ENCODE measurements around the gene ATP8A2.

DNA sequence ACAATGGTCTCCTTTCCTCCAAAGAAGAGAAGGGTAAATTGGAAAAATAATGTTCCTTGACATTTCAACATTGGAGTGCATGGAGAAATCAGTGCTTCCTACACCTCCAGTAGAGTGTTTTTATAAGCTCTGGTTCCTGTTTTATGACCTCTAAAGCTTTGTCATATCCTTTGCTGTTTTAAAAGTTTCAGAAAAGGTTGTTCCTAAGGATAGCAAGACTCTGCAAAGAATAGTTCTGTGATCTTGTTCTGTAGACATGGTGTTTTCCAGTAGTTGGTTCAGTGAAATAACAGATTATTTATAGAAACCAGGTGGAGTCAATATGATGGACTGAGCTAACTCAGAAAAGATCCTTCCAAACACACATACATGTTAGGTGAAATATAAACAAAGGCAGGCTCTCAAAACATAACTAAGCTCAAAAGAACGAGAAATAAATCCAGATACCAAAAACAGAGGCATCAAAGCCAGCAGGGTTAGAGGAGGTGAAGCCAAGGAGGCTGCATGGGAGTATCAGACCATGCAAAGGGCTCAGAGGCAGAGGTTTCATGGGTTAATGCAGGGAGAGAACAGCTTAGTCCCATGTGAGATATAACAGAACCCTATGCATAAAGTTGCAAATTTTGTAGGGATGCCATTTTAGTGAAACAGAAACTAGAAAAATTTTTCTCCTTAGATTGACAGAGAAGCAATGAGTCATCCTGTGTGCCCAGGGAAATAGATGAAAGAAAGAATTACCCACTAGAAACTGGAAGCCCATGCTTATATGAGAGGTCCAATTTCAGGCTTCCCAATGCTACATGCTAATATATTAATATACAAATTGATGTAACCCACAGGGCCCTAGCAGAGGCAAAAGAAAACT lies 635.7 kb downstream of the ATP8A2 start:
- TF ChIP-seq, protein P1, sequence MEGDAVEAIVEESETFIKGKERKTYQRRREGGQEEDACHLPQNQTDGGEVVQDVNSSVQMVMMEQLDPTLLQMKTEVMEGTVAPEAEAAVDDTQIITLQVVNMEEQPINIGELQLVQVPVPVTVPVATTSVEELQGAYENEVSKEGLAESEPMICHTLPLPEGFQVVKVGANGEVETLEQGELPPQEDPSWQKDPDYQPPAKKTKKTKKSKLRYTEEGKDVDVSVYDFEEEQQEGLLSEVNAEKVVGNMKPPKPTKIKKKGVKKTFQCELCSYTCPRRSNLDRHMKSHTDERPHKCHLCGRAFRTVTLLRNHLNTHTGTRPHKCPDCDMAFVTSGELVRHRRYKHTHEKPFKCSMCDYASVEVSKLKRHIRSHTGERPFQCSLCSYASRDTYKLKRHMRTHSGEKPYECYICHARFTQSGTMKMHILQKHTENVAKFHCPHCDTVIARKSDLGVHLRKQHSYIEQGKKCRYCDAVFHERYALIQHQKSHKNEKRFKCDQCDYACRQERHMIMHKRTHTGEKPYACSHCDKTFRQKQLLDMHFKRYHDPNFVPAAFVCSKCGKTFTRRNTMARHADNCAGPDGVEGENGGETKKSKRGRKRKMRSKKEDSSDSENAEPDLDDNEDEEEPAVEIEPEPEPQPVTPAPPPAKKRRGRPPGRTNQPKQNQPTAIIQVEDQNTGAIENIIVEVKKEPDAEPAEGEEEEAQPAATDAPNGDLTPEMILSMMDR (IDR thresholded peaks at IDR 0.05): no peak
- TF ChIP-seq POLR2A (IDR thresholded peaks at IDR 0.05): no peak

Measured in heart left ventricle (tissue), 13 donors.